Left renal cortex interstitium (tissue), 4 donors: ENCODE data around the gene COBLL1. TPM values are rescaled to one million over a fixed set of nuclear protein-coding genes. Genes with fewer than 3 reads are reported as not detected.

ENCODE experiments used
- DNase-seq, 4 donors: peaks; one replicate each; pipeline ENCODE4 v3.0.0-alpha.2; 2013; ENCODE audit warnings: low read depth in 4 of 4, low spot score in 2 of 4, missing footprints in 1 of 4
- polyA plus RNA-seq, 4 donors: library from polyadenylated mRNA; unstranded; fragments of 120-200 nt; gene quantifications; one replicate each; pipeline ENCODE4 v1.2.1, GENCODE V29; 2013; ENCODE audit not compliant: insufficient read length in 4 of 4

Gene COBLL1
- polyA plus RNA-seq, 4 donors = 117 to 150 (median 120) TPM

GRCh38 chr2:164655336-164655735 lies 186.3 kb downstream of the COBLL1 start:
- DNase-seq = no peak

- DNase-seq = no peak
Observed at GRCh38 chr2:164651361-164651760, 190.3 kb downstream of the COBLL1 start.

DNA sequence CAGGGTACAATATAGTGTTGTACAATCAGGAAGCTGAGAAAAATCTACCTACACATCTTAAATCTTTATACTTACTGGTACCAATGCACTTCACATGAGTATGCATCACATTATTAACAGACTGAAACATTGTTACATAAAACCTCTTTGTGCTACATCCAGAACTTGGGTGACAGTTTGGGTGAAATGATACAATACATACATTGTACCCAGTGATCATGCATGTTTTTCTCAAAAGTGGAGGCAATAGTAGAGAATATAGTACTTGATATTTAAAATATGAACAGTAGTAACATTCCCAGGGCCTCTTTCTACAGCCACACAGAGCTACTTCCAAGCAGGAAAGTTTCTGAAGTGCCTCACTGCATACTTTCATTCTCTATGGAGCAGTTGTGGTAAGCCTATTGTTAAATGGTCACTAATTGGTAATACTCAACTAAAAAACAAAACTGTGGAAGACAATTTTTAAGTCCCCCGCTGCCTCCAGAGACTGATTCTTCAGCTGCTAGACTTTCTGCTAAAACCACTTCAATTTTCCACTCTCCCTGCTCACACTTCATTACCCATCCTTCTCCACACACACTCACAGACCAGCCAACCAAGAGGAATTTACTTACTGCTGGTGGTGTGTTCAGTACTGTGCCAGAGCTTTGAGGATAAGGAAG lies 197.5 kb downstream of the COBLL1 start:
- peak in 1 of 4 donors; percentile 19 for DNase-seq

GRCh38 chr2:164642946-164643555 lies 198.6 kb downstream of the COBLL1 start:
- DNase-seq = no peak

GRCh38 chr2:164642268-164642667 lies 199.4 kb downstream of the COBLL1 start:
- DNase-seq = no peak

Other genes starting within 250 kb of the COBLL1 start
- 10 to 100 TPM; 44.3 to 62.6 (median 50.2) TPM for gene GRB14, start 220.3 kb downstream of the COBLL1 start, polyA plus RNA-seq
- 10 to 100 TPM in 2 of 4 donors, 1 to 10 TPM in 2; 4.5 to 26.2 (median 10.5) TPM for gene SLC38A11, start 113.7 kb upstream of the COBLL1 start, polyA plus RNA-seq